NOMO-1 (cell line): ENCODE results near the gene TOM1.

ENCODE experiments used
- DNase-seq, 2 experiments: peaks; one replicate each; lab custom pipeline; 2025; ENCODE audit not compliant: unreplicated experiment in 2 of 2; lab: John Stamatoyannopoulos, UW

The TOM1 gene

DNA sequence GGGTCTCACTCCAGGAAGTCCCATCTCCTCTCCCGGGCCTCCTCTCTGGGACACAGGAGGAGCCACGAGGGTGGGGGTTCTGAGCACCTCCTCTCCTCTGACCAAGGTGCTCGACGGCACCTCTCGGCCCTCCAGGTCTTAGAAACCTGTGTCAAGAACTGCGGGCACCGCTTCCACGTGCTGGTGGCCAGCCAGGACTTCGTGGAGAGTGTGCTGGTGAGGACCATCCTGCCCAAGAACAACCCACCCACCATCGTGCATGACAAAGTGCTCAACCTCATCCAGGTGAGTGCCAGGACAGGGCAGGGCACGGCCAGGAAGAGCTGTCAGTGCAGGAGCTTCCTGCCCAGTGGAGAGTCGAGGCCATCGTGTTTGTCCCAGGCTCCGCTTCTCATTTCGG lies 23.2 kb downstream of the TOM1 start:
- no peak for DNase-seq

GRCh38 chr22:35323305-35323704 lies 23.6 kb downstream of the TOM1 start:
- DNase-seq: no peak

DNA sequence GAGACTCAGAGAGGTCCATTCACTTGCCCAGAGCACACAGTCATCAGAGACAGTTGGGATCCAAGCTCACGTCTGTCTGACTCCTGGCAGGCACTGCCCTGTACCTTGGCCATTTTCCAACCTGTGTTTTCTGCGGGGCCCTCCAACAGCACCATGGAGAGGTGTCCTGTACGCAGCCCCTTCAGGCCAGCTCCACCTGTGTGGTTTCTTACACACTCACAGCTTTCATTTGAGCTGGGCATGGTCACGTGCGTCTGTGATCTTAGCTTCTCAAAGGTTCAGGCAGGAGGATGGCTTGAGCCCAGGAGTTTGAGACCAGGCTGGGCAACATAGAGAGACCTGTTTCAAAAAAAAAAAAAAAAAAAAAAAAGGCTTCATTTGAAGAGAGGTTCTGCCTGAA lies 24.4 kb downstream of the TOM1 start:
- DNase-seq: no peak

DNA sequence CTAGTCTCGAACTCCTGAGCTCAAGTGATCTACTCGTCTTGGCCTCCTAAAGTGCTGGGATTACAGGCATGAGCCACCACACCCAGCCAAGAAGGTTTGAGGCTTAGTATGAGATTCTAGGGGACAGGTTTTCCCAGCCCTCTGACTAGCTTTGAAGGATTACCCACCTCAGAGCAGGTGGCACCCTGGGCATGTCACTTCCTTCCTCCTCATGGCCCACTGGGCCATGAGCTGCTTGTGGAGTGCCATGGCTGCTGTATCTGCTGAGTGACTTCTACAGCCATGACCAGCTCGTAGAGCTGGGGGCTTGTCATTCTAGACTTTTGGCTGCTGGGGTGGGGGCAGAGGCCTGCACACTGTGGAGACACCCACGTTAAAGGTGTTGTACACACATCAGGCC lies 25.1 kb downstream of the TOM1 start:
- no peak for DNase-seq

DNA sequence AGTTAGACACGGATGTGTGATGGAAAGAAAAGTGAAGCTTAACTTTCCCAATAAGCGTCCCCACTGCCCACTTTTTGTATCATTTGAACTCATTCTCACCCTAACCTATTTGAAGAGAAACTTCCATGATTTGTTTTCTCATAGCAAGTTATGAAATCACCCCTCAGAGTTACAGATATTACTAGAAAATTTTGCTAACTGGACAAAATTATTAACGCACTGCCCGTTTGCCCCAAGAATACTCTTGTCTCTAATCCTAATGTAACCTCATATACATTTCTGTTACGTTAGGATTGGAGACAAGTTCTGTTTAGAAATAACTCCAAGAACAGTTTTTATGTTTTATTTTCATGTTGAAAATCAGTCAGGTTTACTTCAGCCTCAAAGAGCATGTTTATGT lies 25.5 kb downstream of the TOM1 start:
- DNase-seq: no peak

- no peak for DNase-seq
Observed at GRCh38 chr22:35326854-35327562, 27.3 kb downstream of the TOM1 start.

DNA sequence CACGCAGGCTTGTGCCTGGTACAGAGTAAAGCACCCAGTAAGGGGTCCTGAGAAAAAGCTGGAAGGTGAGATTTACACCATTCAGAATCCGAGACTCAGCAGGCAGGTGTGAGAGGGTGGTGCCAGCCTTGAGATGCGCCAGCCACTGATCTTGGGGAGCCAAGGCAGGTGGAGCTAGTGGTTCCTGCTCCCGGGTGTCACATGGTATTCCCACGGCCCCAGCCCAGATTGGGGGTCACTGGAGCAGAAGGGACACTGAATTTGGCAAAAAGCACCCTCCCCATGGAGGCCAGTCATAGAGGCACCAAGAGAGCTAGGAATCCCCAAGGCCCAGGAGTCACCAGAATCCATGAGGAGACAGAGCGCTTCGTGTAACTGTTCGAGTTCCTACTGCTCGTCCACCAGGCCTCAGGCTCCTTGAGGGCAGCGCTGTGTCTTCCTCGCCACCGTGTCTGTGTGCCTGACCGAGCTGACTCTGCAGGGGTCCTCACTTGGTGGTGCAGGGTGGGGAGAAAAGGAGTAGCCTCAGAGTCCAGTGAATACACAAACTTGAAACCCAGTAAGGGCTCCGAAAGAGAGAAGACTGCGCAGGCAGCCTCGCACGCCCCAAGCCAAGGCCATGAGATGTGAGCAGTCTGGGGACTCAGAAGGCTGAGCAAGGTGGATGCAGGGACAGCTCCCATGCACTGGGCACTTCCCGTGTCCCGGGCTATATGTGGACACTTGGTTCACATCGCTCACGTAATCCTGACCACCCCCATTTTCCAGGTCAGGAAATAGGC lies 28.2 kb downstream of the TOM1 start:
- no peak for DNase-seq

- peak; percentile 72 to 87 for DNase-seq
Observed at GRCh38 chr22:35328472-35328885, 28.8 kb downstream of the TOM1 start.

DNA sequence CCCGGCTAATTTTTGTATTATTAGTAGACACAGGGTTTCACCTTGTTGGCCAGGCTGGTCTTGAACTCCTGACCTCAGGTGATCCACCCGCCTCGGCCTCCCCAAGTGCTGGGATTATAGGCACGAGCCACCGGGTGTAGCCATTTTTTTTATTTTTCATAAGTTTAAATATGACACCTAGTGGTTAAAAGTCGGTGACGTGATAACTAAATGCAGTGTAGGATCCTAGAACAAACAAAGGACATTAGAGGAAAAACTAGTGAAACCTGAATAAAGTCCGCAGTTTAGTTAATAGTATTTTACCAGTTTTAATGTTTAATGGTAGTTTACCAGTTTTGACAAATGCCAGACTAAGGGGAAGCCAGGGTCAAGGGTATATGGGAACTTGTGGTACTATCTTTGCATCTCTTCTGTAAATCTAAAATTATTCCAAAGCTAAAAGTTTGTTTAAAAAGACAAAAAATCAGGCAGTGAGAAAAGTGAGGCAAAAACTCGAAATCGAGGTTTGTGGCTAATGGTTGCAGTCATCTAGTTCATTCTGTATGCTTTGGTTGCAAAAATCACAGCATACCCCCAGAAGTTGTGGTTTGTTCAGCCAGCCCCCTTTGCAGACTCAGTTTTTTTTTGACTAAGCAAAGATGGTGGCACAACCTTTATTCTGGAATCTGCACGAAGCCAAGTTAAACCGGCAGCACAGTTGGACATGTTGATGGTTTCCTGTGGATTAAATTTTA lies 29.6 kb downstream of the TOM1 start:
- DNase-seq: peak in 1 of 2 experiments; percentile 14

- peak; percentile 82 to 87 for DNase-seq
Observed at GRCh38 chr22:35330258-35330861, 30.7 kb downstream of the TOM1 start.

- DNase-seq: no peak
Observed at GRCh38 chr22:35332278-35332677, 32.6 kb downstream of the TOM1 start.

GRCh38 chr22:35333220-35333619 lies 33.5 kb downstream of the TOM1 start:
- DNase-seq: no peak

DNA sequence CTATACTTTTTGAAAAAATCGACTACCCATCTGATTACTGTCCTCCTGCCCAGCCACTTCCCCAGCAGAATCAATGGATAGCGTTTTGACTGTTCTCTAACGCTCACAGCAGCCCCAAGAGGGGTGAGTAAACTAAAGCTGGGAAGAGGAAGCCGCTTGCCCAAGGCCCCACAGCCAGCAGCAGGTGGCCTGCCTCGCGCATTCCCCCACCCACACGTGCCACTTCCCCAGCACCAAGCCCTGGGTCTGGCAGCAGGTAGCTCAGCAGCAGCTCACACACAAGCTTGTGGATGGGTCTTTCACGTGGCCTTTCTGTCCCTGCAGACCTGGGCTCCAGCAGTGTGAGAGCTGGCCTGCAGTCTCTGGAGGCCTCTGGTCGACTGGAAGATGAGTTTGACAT lies 34.3 kb downstream of the TOM1 start:
- DNase-seq: peak; percentile 37 to 65

GRCh38 chr22:35335468-35335867 lies 35.8 kb downstream of the TOM1 start:
- no peak for DNase-seq

GRCh38 chr22:35335936-35336781 lies 36.5 kb downstream of the TOM1 start:
- DNase-seq: no peak

- peak in 1 of 2 experiments; percentile 8 for DNase-seq
Observed at GRCh38 chr22:35337932-35338331, 38.2 kb downstream of the TOM1 start.

- DNase-seq: no peak
Observed at GRCh38 chr22:35341090-35341874, 41.6 kb downstream of the TOM1 start.

DNA sequence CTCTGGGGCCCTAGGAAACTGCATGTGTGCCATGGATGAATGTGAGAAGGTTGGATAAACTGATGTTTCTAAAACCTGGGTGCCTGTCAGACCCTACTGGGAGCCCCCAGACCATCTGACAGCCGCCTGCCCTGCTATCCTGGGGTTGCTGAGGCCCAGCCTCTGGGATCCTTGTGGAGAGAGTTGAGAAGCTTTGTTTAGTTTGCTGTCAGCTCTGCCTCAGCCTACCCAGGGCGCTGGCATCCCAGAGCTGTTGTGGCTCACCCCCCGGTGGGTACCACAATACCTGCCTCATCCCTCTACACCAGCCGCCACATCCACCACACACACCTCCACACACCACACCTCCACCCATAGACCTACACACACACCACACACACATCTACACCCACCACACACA lies 42.7 kb downstream of the TOM1 start:
- DNase-seq: no peak
